ENCODE measurements around the gene ZNF674.

- TF ChIP-seq CTCF (IDR thresholded peaks at IDR 0.05; ENCODE audit: low read length): no peak
- TF ChIP-seq EZH2 (optimal IDR thresholded peaks at IDR 0.05; ENCODE audit: low read depth, low read length): no peak
Measured at GRCh38 chrX:46465203-46465602, 80.0 kb downstream of the ZNF674 start.
